ENCODE results near the gene RNF217. TPM values are rescaled to one million over a fixed set of nuclear protein-coding genes. Genes with fewer than 3 reads are reported as not detected.

RNF217 gene
- polyA plus RNA-seq, 1 donor (not counting 4 experiments of a cell fraction or from before 2014, with no cell fraction given), result 44.0 TPM

GRCh38 chr6:124986164-124986563, 23.9 kb downstream of the RNF217 start:
- no peaks in the 10 kb centered on the region for H3K9me1 ChIP-seq (ENCODE audit: control insufficient read depth, extremely low read depth, insufficient read depth, low read length)
- H4K20me1 ChIP-seq (ENCODE audit: control insufficient read depth, extremely low read depth, insufficient read depth, low read length), result no peaks in the 10 kb centered on the region
- no peak for DNase-seq (ENCODE audit: low read depth, low spot score)
- dilution Hi-C loops (cut with MboI; ENCODE audit: extremely low pct_ligation_motif_present, low sequenced_read_pairs), result no loop called here
- peaks cover 88% of the 10 kb centered on the region for H3K79me2 ChIP-seq (ENCODE audit: control insufficient read depth, insufficient read depth, low read length)
- no peak for FAIRE-seq
- H3K36me3 ChIP-seq (ENCODE audit: control insufficient read depth in 2 of 2, extremely low read depth in 1 of 2, insufficient read depth in 2 of 2, low read length in 2 of 2), result peaks cover 0 to 5% of the 10 kb centered on the region in 2 experiments
- H2AFZ ChIP-seq (ENCODE audit: control insufficient read depth, low read length), result no peak overlapping the region
- H3K4me1 ChIP-seq (ENCODE audit: control insufficient read depth, extremely low read depth, insufficient read depth, low read length), result peaks cover 43% of the 10 kb centered on the region
- H3K9ac ChIP-seq (ENCODE audit: control insufficient read depth, extremely low read depth, insufficient read depth, low read length), result no peak overlapping the region
- no peaks in the 10 kb centered on the region for H3K9me3 ChIP-seq (ENCODE audit: control insufficient read depth, low read depth, low read length)
- H3K27me3 ChIP-seq (ENCODE audit: control insufficient read depth, extremely low read depth, insufficient read depth, low read length), result no peaks in the 10 kb centered on the region
- H3K27ac ChIP-seq (ENCODE audit: control insufficient read depth, insufficient read depth, low read length), result no peak overlapping the region
- H3K4me3 ChIP-seq (ENCODE audit: control insufficient read depth in 2 of 3, extremely low read depth in 1 of 3, insufficient read depth in 2 of 3, low read depth in 1 of 3, low read length in 3 of 3), result no peak overlapping the region
- H3K4me2 ChIP-seq (ENCODE audit: control insufficient read depth, extremely low read depth, insufficient read depth, low read depth, low read length), result no peak overlapping the region
- no peak for TF ChIP-seq CTCF (optimal IDR thresholded peaks at IDR 0.05 in 1 of 3, IDR thresholded peaks at IDR 0.05 in 1 of 3, conservative IDR thresholded peaks at IDR 0.05 in 1 of 3; ENCODE audit: extremely low read depth in 1 of 3, insufficient read depth in 2 of 3, low read length in 3 of 3)

GRCh38 chr6:124987291-124987690, 25.1 kb downstream of the RNF217 start:
- no peak overlapping the region for H3K4me2 ChIP-seq (ENCODE audit: control insufficient read depth, extremely low read depth, insufficient read depth, low read depth, low read length)
- TF ChIP-seq EZH2 (IDR thresholded peaks at IDR 0.05; ENCODE audit: low read length), result no peak
- TF ChIP-seq CTCF (optimal IDR thresholded peaks at IDR 0.05 in 1 of 3, IDR thresholded peaks at IDR 0.05 in 1 of 3, conservative IDR thresholded peaks at IDR 0.05 in 1 of 3; ENCODE audit: extremely low read depth in 1 of 3, insufficient read depth in 2 of 3, low read length in 3 of 3), result no peak
- H3K4me3 ChIP-seq (ENCODE audit: control insufficient read depth in 2 of 3, extremely low read depth in 1 of 3, insufficient read depth in 2 of 3, low read depth in 1 of 3, low read length in 3 of 3), result no peak overlapping the region
- H4K20me1 ChIP-seq (ENCODE audit: control insufficient read depth, extremely low read depth, insufficient read depth, low read length), result no peaks in the 10 kb centered on the region
- dilution Hi-C loops (cut with MboI; ENCODE audit: extremely low pct_ligation_motif_present, low sequenced_read_pairs), result no loop called here
- H3K9me3 ChIP-seq (ENCODE audit: control insufficient read depth, low read depth, low read length), result no peaks in the 10 kb centered on the region
- peaks cover 39% of the 10 kb centered on the region for H3K4me1 ChIP-seq (ENCODE audit: control insufficient read depth, extremely low read depth, insufficient read depth, low read length)
- H3K27me3 ChIP-seq (ENCODE audit: control insufficient read depth, extremely low read depth, insufficient read depth, low read length), result no peaks in the 10 kb centered on the region
- peak; percentile 51 for FAIRE-seq
- H3K9ac ChIP-seq (ENCODE audit: control insufficient read depth, extremely low read depth, insufficient read depth, low read length), result no peak overlapping the region
- DNase-seq (ENCODE audit: low read depth, low spot score), result no peak
- no peak overlapping the region for H2AFZ ChIP-seq (ENCODE audit: control insufficient read depth, low read length)
- peaks cover 0 to 5% of the 10 kb centered on the region in 2 experiments for H3K36me3 ChIP-seq (ENCODE audit: control insufficient read depth in 2 of 2, extremely low read depth in 1 of 2, insufficient read depth in 2 of 2, low read length in 2 of 2)
- H3K27ac ChIP-seq (ENCODE audit: control insufficient read depth, insufficient read depth, low read length), result no peak overlapping the region
- no peaks in the 10 kb centered on the region for H3K9me1 ChIP-seq (ENCODE audit: control insufficient read depth, extremely low read depth, insufficient read depth, low read length)
- peaks cover 87% of the 10 kb centered on the region for H3K79me2 ChIP-seq (ENCODE audit: control insufficient read depth, insufficient read depth, low read length)
